Hematopoietic multipotent progenitor cell (in vitro differentiated cells): ENCODE results near the gene RUNX2. TPM values are rescaled to one million over a fixed set of nuclear protein-coding genes. Genes with fewer than 3 reads are reported as not detected.
"Not testable (repeated sequence)": the region's sequence is repeated elsewhere in the genome, so short reads cannot be mapped to it uniquely, and the experiment has no call there.

Experiments
- DNase-seq, 3 donors: peaks; one replicate each; pipeline ENCODE4 v3.0.0-alpha.2; 2011 to 2015; ENCODE audit warnings: low read depth in 2 of 3, low spot score in 2 of 3
- total RNA-seq: library from RNA; depleted of rRNA; stranded (reverse); fragments of >200 nt; gene quantifications from one replicate; pipeline ENCODE4 v1.2.3, GENCODE V29; 2012

Gene RUNX2
- total RNA-seq, result 26.1 TPM

- peak in 1 of 3 donors; percentile 52 for DNase-seq
Observed at GRCh38 chr6:45327956-45328522, at the start of gene RUNX2. Gene RUNX2, plus strand, starts transcription at chr6:45328330. Its CDS starts 397 bp downstream, at chr6:45328727.

GRCh38 chr6:45278367-45278766, 49.8 kb upstream of the RUNX2 start:
- DNase-seq, result no peak

GRCh38 chr6:45286707-45287106, 41.4 kb upstream of the RUNX2 start:
- DNase-seq, result not testable (repeated sequence)

GRCh38 chr6:45289751-45290514, 38.2 kb upstream of the RUNX2 start:
- no peak for DNase-seq

GRCh38 chr6:45293306-45293705, 34.8 kb upstream of the RUNX2 start:
- DNase-seq, result no peak

GRCh38 chr6:45294065-45294701, 33.9 kb upstream of the RUNX2 start:
- not testable (repeated sequence) for DNase-seq

- no peak for DNase-seq
Observed at GRCh38 chr6:45297320-45297719, 30.8 kb upstream of the RUNX2 start.

- DNase-seq, result no peak
Observed at GRCh38 chr6:45299096-45299581, 29.0 kb upstream of the RUNX2 start.

GRCh38 chr6:45300736-45301135, 27.4 kb upstream of the RUNX2 start:
- no peak for DNase-seq

- no peak for DNase-seq
Observed at GRCh38 chr6:45301348-45302142, 26.6 kb upstream of the RUNX2 start.

- DNase-seq, result no peak
Observed at GRCh38 chr6:45302832-45303231, 25.3 kb upstream of the RUNX2 start.

- DNase-seq, result no peak
Observed at GRCh38 chr6:45305546-45305945, 22.6 kb upstream of the RUNX2 start.

- DNase-seq, result peak in 1 of 3 donors; percentile 56
Observed at GRCh38 chr6:45310118-45310788, 17.9 kb upstream of the RUNX2 start.

GRCh38 chr6:45314146-45314545, 14.0 kb upstream of the RUNX2 start:
- DNase-seq, result peak in 1 of 3 donors; percentile 37

- no peak for DNase-seq
Observed at GRCh38 chr6:45320349-45320748, 7.8 kb upstream of the RUNX2 start.

- peak in 2 of 3 donors; percentile 57 to 72 for DNase-seq
Observed at GRCh38 chr6:45323656-45324224, 4.4 kb upstream of the RUNX2 start.

- DNase-seq, result peak in 1 of 3 donors; percentile 37
Observed at GRCh38 chr6:45326698-45327417, 1.3 kb upstream of the RUNX2 start.

GRCh38 chr6:45328523-45328922, 393 bp downstream of the RUNX2 start:
- DNase-seq, result no peak

GRCh38 chr6:45344900-45345299, 16.8 kb downstream of the RUNX2 start:
- no peak for DNase-seq
